GM18870 (cell line): ENCODE data around the gene CISD1.

Source experiments
- ATAC-seq: cut with Tn5 transposase; IDR thresholded peaks from one replicate; pipeline ENCODE4 v1.9.1; 2021; ENCODE audit warnings: moderate library complexity; ENCODE audit not compliant: unreplicated experiment

Gene CISD1

GRCh38 chr10:58305821-58306220 is 36.9 kb downstream of the CISD1 start:
- ATAC-seq, result no peak

DNA sequence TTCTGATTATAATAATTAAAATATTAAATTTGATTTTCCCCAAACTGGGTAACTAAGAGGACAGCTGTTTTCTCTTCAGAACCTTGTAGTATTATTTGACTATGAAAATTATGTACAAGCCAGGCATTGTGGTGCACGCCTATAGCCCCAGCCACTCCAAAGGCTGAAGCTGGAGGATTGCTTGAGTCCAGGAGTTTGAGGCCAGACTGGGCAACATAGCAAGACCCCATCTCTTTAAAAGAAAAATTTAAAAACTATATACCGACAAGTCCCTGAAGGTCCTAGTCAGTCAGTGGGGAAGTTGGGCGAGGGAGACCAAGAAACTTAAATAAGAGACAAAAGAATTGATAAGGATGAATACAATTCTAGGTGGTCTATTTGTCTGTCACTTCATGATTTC is 38.7 kb downstream of the CISD1 start:
- no peak for ATAC-seq

DNA sequence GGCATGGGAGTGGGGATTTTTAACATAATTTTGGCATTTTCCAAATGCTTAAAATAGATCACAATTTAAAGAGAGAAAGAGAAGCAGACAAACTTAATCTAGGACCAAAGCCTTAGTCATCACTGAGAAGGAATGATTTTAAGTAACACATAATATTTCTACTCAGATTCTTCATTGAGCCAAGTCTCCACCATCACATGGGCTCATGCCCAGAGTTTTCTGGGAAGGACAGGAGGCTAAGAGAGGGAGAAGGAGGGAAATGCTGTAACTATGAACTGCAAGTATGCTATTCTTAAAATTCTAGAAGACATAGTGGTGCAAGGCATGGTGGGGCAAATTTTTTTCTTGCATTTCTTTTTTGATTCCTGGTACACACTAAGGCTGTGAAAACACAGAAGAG is 42.1 kb downstream of the CISD1 start:
- no peak for ATAC-seq

DNA sequence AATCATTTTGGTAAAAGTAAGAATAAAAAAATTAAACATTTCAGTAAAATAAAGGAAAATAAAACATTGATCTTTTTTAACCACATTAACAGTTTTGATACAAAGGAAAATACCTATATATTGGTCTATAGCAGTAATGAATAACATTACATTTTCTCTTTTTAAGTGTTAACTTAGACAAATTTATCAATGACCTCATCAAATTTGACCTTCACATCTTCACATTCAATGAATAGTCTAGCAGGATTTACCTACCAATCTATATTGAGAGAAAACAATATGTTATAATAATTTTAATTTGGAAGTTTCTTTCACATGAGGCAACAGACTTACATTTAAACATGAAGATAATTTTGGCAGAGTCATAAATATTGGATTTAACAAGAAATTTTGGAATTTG is 47.9 kb downstream of the CISD1 start:
- ATAC-seq, result no peak

GRCh38 chr10:58318346-58318745 is 49.4 kb downstream of the CISD1 start:
- ATAC-seq, result no peak

- ATAC-seq, result no peak
Measured at GRCh38 chr10:58319599-58319998, 50.6 kb downstream of the CISD1 start.

DNA sequence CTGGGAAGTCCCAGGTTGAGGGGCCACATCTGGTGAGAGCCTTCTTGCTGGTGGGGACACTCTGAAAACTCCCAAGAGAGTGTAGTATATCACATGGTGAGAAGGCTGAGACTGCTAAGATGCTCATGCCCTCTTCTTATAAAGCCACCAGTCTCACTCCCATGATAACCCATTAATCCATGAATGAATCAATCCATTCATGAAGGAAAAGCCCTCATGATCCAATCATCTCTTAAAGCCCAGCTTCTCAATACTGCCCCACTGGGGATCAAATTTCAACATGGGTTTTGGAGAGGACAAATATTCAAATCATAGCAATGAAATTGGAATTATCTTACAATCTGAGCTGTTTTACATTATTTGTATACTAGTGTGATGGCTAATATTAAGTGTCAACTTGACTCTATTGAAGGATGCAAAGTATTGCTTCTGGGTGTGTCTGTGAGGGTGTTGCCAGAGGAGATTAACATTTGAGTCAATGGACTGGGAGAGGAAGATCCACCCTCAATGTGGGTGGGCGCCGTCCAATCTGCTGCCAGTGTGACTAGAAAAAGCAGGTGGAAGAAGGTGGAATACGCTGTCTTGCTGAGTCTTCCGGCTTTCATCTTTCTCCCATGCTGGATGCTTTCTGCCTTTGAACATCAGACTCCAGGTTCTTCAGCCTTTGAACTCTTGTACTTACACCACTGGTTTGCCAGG is 51.5 kb downstream of the CISD1 start:
- no peak for ATAC-seq

GRCh38 chr10:58322072-58322834 is 53.3 kb downstream of the CISD1 start:
- ATAC-seq, result peak; percentile 94

GRCh38 chr10:58322835-58323209 is 53.9 kb downstream of the CISD1 start:
- ATAC-seq, result peak; percentile 11

- ATAC-seq, result no peak
Measured at GRCh38 chr10:58326967-58327381, 58.0 kb downstream of the CISD1 start.

DNA sequence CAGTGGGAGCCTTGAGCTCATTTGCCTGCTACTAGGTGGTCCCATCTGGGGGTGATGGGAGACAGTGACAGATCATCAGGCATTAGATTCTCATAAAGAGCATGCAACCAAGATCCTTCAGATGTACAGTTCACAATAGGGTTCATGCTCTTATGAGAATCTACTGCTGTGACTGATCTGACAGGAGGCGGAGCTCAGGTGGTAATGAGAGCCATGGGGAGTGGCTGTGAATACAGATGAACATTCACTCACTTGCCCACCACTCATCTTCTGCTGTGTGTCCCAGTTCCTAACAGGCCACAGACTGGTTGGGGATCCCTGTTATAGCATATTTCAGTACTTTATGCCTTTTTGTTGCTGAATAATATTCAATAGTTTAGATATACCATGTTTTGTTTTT is 59.3 kb downstream of the CISD1 start:
- ATAC-seq, result no peak

- no peak for ATAC-seq
Measured at GRCh38 chr10:58330431-58330830, 61.5 kb downstream of the CISD1 start.

DNA sequence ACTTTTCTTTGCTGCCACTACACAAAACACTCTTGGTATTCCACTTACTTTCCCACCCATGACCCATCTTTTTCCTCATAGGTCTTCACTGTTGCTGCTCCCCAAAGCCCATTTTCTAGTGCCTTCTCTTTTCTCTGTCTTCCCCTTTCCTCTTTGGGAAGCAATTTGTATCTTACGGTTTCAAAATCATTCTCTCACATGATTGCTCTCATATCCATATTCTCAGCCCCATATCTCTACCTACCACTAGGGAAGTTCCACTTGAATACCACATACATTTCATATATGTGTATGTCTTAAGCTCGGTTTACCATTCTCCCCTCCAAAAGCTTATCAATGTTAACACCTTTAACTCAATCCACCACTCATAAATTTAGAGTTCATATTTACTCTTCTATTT is 62.7 kb downstream of the CISD1 start:
- ATAC-seq, result no peak

DNA sequence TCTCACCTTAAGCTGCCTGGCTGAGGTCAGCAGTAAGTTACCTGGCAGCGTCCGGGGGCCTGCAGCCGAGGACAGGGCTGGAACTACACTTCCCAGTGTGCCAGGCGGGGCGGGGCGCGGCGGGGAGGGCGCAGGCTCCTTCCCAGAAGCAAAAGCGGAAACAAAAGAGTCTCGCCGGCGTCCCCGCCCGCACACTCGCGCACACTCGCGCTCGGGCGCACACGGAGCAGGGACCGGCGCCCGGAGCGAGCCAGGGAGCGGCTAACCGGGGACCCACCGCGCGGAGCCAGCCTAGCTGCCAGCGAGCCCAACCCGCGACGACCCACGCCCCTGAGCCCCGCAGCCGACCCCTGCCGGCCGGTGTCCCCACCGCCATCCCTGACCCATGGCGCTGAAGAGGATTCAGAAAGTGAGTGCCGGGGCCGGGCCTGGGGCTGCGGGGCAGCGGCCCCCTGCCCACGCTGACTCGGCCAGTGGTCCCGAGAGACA is 65.9 kb downstream of the CISD1 start, which contains the start of gene UBE2D1:
UBE2D1 (plus strand) TSS at position 190 of the 489 bp plus-strand sequence; CDS start at position 386, 196 bp downstream.
- ATAC-seq, result peak; percentile 83

- peak; percentile 36 for ATAC-seq
Measured at GRCh38 chr10:58335306-58336005, 66.5 kb downstream of the CISD1 start.

- no peak for ATAC-seq
Measured at GRCh38 chr10:58336242-58336641, 67.3 kb downstream of the CISD1 start.
